ENCODE results near the gene KRTAP2-3.
"Not testable (repeated sequence)": the region's sequence is repeated elsewhere in the genome, so short reads cannot be mapped to it uniquely, and the experiment has no call there.

Gene KRTAP2-3

GRCh38 chr17:41054025-41054424 lies 5.9 kb downstream of the KRTAP2-3 start:
- no peak overlapping the region for H3K27ac ChIP-seq (ENCODE audit: low read length)
- H3K9me3 ChIP-seq (ENCODE audit: control insufficient read depth in 2 of 2, low read length in 2 of 2), result peaks cover 0 to 7% of the 10 kb centered on the region in 2 donors
- peaks cover 0 to 4% of the 10 kb centered on the region in 2 donors for H3K27me3 ChIP-seq (ENCODE audit: control insufficient read depth in 1 of 2, insufficient read depth in 2 of 2, low read length in 2 of 2)
- H3K9ac ChIP-seq (ENCODE audit: low read length in 2 of 2), result no peak overlapping the region
- H3K4me1 ChIP-seq (ENCODE audit: control insufficient read depth, insufficient read depth, low read length), result no peaks in the 10 kb centered on the region
- no peak overlapping the region for H3K4me3 ChIP-seq (ENCODE audit: low read length in 2 of 2)
- no peaks in the 10 kb centered on the region for H3K36me3 ChIP-seq (ENCODE audit: control insufficient read depth in 2 of 2, insufficient read depth in 2 of 2, low read length in 2 of 2)

GRCh38 chr17:41052566-41052965 lies 7.3 kb downstream of the KRTAP2-3 start:
- Histone ChIP-seq H3K4me3 (ENCODE audit: low read length in 2 of 2) (no peak overlapping the region), H3K9ac (ENCODE audit: low read length in 2 of 2) (no peak overlapping the region), H3K27me3 (ENCODE audit: control insufficient read depth in 1 of 2, insufficient read depth in 2 of 2, low read length in 2 of 2) (peaks cover 3 to 4% of the 10 kb centered on the region in 2 donors), H3K36me3 (ENCODE audit: control insufficient read depth in 2 of 2, insufficient read depth in 2 of 2, low read length in 2 of 2) (no peaks in the 10 kb centered on the region), H3K27ac (ENCODE audit: low read length) (no peak overlapping the region), H3K9me3 (ENCODE audit: control insufficient read depth in 2 of 2, low read length in 2 of 2) (peaks cover 0 to 4% of the 10 kb centered on the region in 2 donors), H3K4me1 (ENCODE audit: control insufficient read depth, insufficient read depth, low read length) (no peaks in the 10 kb centered on the region)

GRCh38 chr17:41049110-41049509 lies 10.8 kb downstream of the KRTAP2-3 start:
- Histone ChIP-seq H3K27ac (ENCODE audit: low read length) (no peak overlapping the region), H3K9ac (ENCODE audit: low read length in 2 of 2) (no peak overlapping the region), H3K4me3 (ENCODE audit: low read length in 2 of 2) (no peak overlapping the region), H3K36me3 (ENCODE audit: control insufficient read depth in 2 of 2, insufficient read depth in 2 of 2, low read length in 2 of 2) (no peaks in the 10 kb centered on the region), H3K27me3 (ENCODE audit: control insufficient read depth in 1 of 2, insufficient read depth in 2 of 2, low read length in 2 of 2) (peaks cover 3 to 5% of the 10 kb centered on the region in 2 donors), H3K9me3 (ENCODE audit: control insufficient read depth in 2 of 2, low read length in 2 of 2) (peaks cover 0 to 2% of the 10 kb centered on the region in 2 donors), H3K4me1 (ENCODE audit: control insufficient read depth, insufficient read depth, low read length) (no peaks in the 10 kb centered on the region)

- no peaks in the 10 kb centered on the region for H3K4me1 ChIP-seq (ENCODE audit: control insufficient read depth, insufficient read depth, low read length)
- H3K4me3 ChIP-seq (ENCODE audit: low read length in 2 of 2), result no peak overlapping the region
- H3K9ac ChIP-seq (ENCODE audit: low read length in 2 of 2), result no peak overlapping the region
- no peaks in the 10 kb centered on the region for H3K9me3 ChIP-seq (ENCODE audit: control insufficient read depth in 2 of 2, low read length in 2 of 2)
- H3K36me3 ChIP-seq (ENCODE audit: control insufficient read depth in 2 of 2, insufficient read depth in 2 of 2, low read length in 2 of 2), result no peaks in the 10 kb centered on the region
- H3K27ac ChIP-seq (ENCODE audit: low read length), result no peak overlapping the region
- peaks cover 3 to 5% of the 10 kb centered on the region in 2 donors for H3K27me3 ChIP-seq (ENCODE audit: control insufficient read depth in 1 of 2, insufficient read depth in 2 of 2, low read length in 2 of 2)
Observed at GRCh38 chr17:41048441-41048840, 11.5 kb downstream of the KRTAP2-3 start.

- not testable (repeated sequence) for H3K9me3 ChIP-seq (ENCODE audit: control insufficient read depth in 2 of 2, low read length in 2 of 2)
Observed at GRCh38 chr17:41046735-41047465, 13.0 kb downstream of the KRTAP2-3 start, which contains the start of gene KRTAP2-1. Gene KRTAP2-1 (minus strand): TSS chr17:41047316. CDS start chr17:41047267, 49 bp downstream.

DNA sequence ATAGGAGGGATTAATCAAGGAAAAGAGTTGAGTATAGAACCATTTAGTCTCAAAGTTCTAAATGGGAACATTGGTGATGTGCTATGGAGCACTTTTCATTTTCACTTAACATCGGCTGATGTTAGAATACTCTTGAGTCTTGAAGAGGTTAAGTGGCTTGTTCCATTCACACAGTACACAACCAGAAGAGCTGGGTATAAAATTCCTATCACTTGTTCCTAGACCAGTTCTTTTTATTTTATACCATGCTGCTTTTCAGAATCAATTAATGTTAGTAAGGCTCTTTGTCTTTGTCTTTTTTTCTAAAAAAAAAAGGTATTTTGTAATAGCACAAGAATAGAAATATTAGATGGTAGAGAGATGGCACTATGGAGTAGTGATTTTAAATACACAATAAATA lies 17.0 kb downstream of the KRTAP2-3 start:
- H3K9me3 ChIP-seq (ENCODE audit: control insufficient read depth in 2 of 2, low read length in 2 of 2), result no peaks in the 10 kb centered on the region
- no peaks in the 10 kb centered on the region for H3K4me1 ChIP-seq (ENCODE audit: control insufficient read depth, insufficient read depth, low read length)
- no peak overlapping the region for H3K27ac ChIP-seq (ENCODE audit: low read length)
- peaks cover 0 to 2% of the 10 kb centered on the region in 2 donors for H3K27me3 ChIP-seq (ENCODE audit: control insufficient read depth in 1 of 2, insufficient read depth in 2 of 2, low read length in 2 of 2)
- no peak overlapping the region for H3K4me3 ChIP-seq (ENCODE audit: low read length in 2 of 2)
- H3K9ac ChIP-seq (ENCODE audit: low read length in 2 of 2), result no peak overlapping the region
- H3K36me3 ChIP-seq (ENCODE audit: control insufficient read depth in 2 of 2, insufficient read depth in 2 of 2, low read length in 2 of 2), result no peaks in the 10 kb centered on the region

More at GRCh38 chr17:41046735-41047465, 13.0 kb downstream of the KRTAP2-3 start, which contains the start of gene KRTAP2-1:
- H3K27me3 ChIP-seq (ENCODE audit: control insufficient read depth in 1 of 2, insufficient read depth in 2 of 2, low read length in 2 of 2); H3K4me3 ChIP-seq (ENCODE audit: low read length in 2 of 2); H3K27ac ChIP-seq (ENCODE audit: low read length); H3K4me1 ChIP-seq (ENCODE audit: control insufficient read depth, insufficient read depth, low read length); H3K9ac ChIP-seq (ENCODE audit: low read length in 2 of 2); H3K36me3 ChIP-seq (ENCODE audit: control insufficient read depth in 2 of 2, insufficient read depth in 2 of 2, low read length in 2 of 2): not testable (repeated sequence)

GRCh38 chr17:41040783-41041571 lies 18.9 kb downstream of the KRTAP2-3 start, which contains the start of gene KRTAP1-1:
Gene KRTAP1-1 (minus strand): TSS chr17:41041450. CDS start chr17:41041397, 53 bp downstream.
- not testable (repeated sequence) for H3K4me1 ChIP-seq (ENCODE audit: control insufficient read depth, insufficient read depth, low read length); H3K36me3 ChIP-seq (ENCODE audit: control insufficient read depth in 2 of 2, insufficient read depth in 2 of 2, low read length in 2 of 2); H3K9ac ChIP-seq (ENCODE audit: low read length in 2 of 2); H3K27me3 ChIP-seq (ENCODE audit: control insufficient read depth in 1 of 2, insufficient read depth in 2 of 2, low read length in 2 of 2); H3K9me3 ChIP-seq (ENCODE audit: control insufficient read depth in 2 of 2, low read length in 2 of 2); H3K27ac ChIP-seq (ENCODE audit: low read length); H3K4me3 ChIP-seq (ENCODE audit: low read length in 2 of 2)

DNA sequence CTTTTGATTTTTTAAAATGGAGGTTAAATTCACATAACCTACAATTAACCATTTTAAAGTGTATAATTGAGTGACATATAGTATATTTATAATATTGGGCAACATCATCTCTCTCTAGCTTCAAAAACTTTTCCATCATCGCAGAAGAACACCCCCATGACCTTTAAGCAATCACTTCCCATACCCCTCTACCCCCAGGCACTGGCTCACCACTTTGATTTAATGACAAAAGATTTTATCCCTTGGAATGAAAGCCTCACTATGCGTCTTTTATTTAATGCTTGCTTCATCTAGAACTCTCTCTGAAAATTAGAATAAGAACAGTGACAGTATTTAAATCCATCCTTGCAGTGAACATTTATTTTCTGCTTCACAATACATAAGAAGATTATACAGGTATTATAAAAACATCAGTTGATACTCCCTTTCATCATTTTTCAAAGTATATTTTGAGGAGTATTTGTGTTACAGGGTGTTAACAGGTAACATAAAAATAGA lies 22.0 kb downstream of the KRTAP2-3 start:
- Histone ChIP-seq H3K9me3 (ENCODE audit: control insufficient read depth in 2 of 2, low read length in 2 of 2) (no peaks in the 10 kb centered on the region), H3K4me1 (ENCODE audit: control insufficient read depth, insufficient read depth, low read length) (no peaks in the 10 kb centered on the region), H3K27me3 (ENCODE audit: control insufficient read depth in 1 of 2, insufficient read depth in 2 of 2, low read length in 2 of 2) (peaks cover 0 to 2% of the 10 kb centered on the region in 2 donors), H3K9ac (ENCODE audit: low read length in 2 of 2) (no peak overlapping the region), H3K27ac (ENCODE audit: low read length) (no peak overlapping the region), H3K36me3 (ENCODE audit: control insufficient read depth in 2 of 2, insufficient read depth in 2 of 2, low read length in 2 of 2) (no peaks in the 10 kb centered on the region), H3K4me3 (ENCODE audit: low read length in 2 of 2) (no peak overlapping the region)

- H3K9me3 ChIP-seq (ENCODE audit: control insufficient read depth in 2 of 2, low read length in 2 of 2); H3K27me3 ChIP-seq (ENCODE audit: control insufficient read depth in 1 of 2, insufficient read depth in 2 of 2, low read length in 2 of 2); H3K27ac ChIP-seq (ENCODE audit: low read length); H3K36me3 ChIP-seq (ENCODE audit: control insufficient read depth in 2 of 2, insufficient read depth in 2 of 2, low read length in 2 of 2); H3K9ac ChIP-seq (ENCODE audit: low read length in 2 of 2); H3K4me1 ChIP-seq (ENCODE audit: control insufficient read depth, insufficient read depth, low read length); H3K4me3 ChIP-seq (ENCODE audit: low read length in 2 of 2): not testable (repeated sequence)
Observed at GRCh38 chr17:41034346-41034935, 25.5 kb downstream of the KRTAP2-3 start, which contains the start of gene KRTAP1-3. Gene KRTAP1-3 (minus strand): TSS chr17:41034874. CDS start chr17:41034821, 53 bp downstream.

- Histone ChIP-seq H3K9me3 (ENCODE audit: control insufficient read depth in 2 of 2, low read length in 2 of 2) (no peaks in the 10 kb centered on the region), H3K9ac (ENCODE audit: low read length in 2 of 2) (no peak within 1 kb of the TSS), H3K4me1 (ENCODE audit: control insufficient read depth, insufficient read depth, low read length) (no peaks in the 10 kb centered on the region), H3K27me3 (ENCODE audit: control insufficient read depth in 1 of 2, insufficient read depth in 2 of 2, low read length in 2 of 2) (peaks cover 0 to 2% of the 10 kb centered on the region in 2 donors), H3K36me3 (ENCODE audit: control insufficient read depth in 2 of 2, insufficient read depth in 2 of 2, low read length in 2 of 2) (no peaks in the 10 kb centered on the region), H3K4me3 (ENCODE audit: low read length in 2 of 2) (no peak within 1 kb of the TSS), H3K27ac (ENCODE audit: low read length) (no peak within 1 kb of the TSS)
Observed at GRCh38 chr17:41029633-41030245, 30.2 kb downstream of the KRTAP2-3 start, which contains the start of gene KRTAP1-4. Gene KRTAP1-4 (minus strand): TSS chr17:41030195. CDS start chr17:41030078, 117 bp downstream.
